BLaER1 (cell line): ENCODE results near the gene SH3TC1.

ENCODE experiments used
- H3K27ac ChIP-seq: shearing (Covaris generic); formaldehyde crosslinking; 2 replicates; pipeline ENCODE4 v1.8.1; 2022
- H3K27me3 ChIP-seq: shearing (Covaris generic); formaldehyde crosslinking; 2 replicates; pipeline ENCODE4 v1.8.1; 2022
- H3K36me3 ChIP-seq: shearing (Covaris generic); formaldehyde crosslinking; 2 replicates; pipeline ENCODE4 v1.8.1; 2022
- H3K4me1 ChIP-seq: shearing (Covaris generic); formaldehyde crosslinking; 2 replicates; pipeline ENCODE4 v1.8.1; 2022
- H3K4me2 ChIP-seq: shearing (Covaris generic); formaldehyde crosslinking; 2 replicates; pipeline ENCODE4 v1.8.1; 2022
- H3K4me3 ChIP-seq: shearing (Covaris generic); formaldehyde crosslinking; 2 replicates; pipeline ENCODE4 v1.8.1; 2022
- H3K9ac ChIP-seq: shearing (Covaris generic); formaldehyde crosslinking; 2 replicates; pipeline ENCODE4 v1.8.1; 2022
- H3K9me3 ChIP-seq: shearing (Covaris generic); formaldehyde crosslinking; 2 replicates; pipeline ENCODE4 v1.8.1; 2022
- H4K20me1 ChIP-seq: shearing (Covaris generic); formaldehyde crosslinking; 2 replicates; pipeline ENCODE4 v1.8.1; 2022
- Cebpa-rat ChIP-seq: shearing (Covaris generic); IDR thresholded peaks from 2 replicates; pipeline ENCODE4 v1.8.1; 2022

SH3TC1 gene

DNA sequence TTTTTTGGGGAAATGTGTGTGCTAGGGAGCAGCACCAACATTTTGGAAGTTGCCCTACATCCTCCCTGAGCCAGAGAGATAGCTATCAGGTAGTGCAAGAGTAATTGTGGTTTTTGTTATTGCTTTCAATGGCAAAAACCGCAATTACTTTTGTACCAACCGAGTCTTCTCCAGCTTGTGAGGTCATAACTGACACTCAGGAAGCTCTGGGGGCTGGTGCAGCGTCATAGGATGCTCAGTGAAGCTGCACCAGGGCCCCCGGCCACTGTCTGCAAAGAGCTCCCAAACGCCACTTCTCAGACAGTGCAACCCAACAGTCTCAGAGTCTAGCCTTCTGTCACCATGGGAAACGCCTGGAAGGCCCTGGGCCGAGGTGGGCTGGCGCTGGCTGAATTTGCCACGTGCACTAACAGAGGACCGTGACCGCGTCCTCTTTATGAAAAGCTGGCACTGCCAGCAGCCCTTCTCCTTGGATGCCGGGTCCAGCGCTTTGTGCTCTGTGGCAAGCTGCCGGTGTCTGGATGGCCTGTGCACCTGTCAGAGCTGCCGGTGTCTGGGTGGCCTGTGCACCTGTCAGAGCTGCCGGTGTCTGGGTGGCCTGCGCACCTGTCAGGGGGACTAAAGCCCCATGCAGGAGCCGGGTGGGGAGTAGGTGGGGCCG is 19.4 kb downstream of the SH3TC1 start:
- peaks cover 93% of the 10 kb centered on the region for H3K36me3 ChIP-seq
- no peak overlapping the region for H3K9ac ChIP-seq
- no peaks in the 10 kb centered on the region for H3K9me3 ChIP-seq
- TF ChIP-seq Cebpa-rat = no peak
- no peak overlapping the region for H3K4me3 ChIP-seq
- no peak overlapping the region for H3K4me2 ChIP-seq
- H4K20me1 ChIP-seq = peaks cover 73% of the 10 kb centered on the region; the same call in 1 of the 2 replicates
- H3K27me3 ChIP-seq = no peaks in the 10 kb centered on the region
- H3K27ac ChIP-seq = no peak overlapping the region
- H3K4me1 ChIP-seq = peaks cover 43% of the 10 kb centered on the region

DNA sequence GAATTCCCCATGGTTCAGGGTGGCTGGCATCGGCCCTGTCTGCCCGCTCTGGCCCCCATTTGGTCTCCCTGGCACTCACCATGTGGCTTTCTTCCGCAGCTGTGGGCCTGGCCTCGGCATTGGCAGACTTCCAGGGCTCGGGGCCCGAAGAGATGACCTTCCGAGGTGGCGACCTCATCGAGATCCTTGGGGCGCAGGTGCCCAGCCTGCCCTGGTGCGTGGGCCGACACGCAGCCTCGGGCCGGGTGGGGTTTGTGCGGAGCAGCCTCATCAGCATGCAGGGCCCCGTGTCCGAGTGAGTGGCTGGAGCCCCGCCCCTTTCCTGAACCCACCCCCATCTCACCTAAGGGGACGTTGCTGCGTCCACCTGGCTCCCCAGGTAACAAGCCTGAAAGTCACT is 20.1 kb downstream of the SH3TC1 start:
- no peak overlapping the region for H3K4me2 ChIP-seq
- no peak overlapping the region for H3K4me3 ChIP-seq
- peaks cover 41% of the 10 kb centered on the region for H3K4me1 ChIP-seq
- no peak for TF ChIP-seq Cebpa-rat
- peaks cover 94% of the 10 kb centered on the region for H3K36me3 ChIP-seq
- H4K20me1 ChIP-seq = peaks cover 67% of the 10 kb centered on the region; the same call in 1 of the 2 replicates
- H3K27ac ChIP-seq = no peak overlapping the region
- H3K9ac ChIP-seq = no peak overlapping the region
- no peaks in the 10 kb centered on the region for H3K9me3 ChIP-seq
- H3K27me3 ChIP-seq = no peaks in the 10 kb centered on the region

DNA sequence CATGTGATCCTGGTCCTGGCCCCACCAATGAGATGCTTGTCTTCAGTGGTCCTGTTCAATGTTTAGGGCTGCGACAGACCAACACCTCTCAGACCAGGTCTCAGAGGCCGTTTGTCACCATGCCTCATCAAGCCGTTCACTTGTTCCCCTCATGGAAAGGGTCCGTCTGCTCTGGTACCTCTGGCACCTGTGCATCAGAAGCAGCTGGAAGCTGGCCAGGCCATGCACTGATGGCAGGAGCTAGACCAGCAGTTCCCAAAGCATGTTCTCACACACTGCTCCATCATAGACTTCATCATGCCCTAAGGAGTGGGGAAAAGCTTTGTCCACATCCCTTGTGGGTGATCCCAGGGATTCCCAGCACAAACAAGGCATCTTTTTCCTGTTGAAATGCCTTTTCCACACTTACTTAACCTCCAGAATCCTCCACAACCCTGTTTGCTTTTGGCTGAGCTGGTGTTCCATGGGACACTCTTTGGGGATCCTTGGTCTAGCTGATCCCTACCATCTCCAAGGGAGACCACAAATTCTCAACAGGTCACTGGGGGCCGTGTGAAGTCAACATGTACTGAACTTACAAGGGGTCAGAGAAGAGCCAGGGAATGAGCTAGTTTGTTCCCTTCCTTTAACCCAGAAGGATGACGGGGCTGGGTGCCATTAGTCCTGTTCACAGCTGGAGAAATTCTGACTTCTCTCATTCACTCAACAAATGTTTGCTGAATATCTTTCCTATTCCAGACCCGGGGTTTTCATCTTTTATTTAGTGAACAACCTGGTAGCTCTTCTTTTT is 21.8 kb downstream of the SH3TC1 start:
- no peak overlapping the region for H3K27ac ChIP-seq
- H3K9ac ChIP-seq = no peak overlapping the region
- no peaks in the 10 kb centered on the region for H3K9me3 ChIP-seq
- TF ChIP-seq Cebpa-rat = no peak
- H3K4me2 ChIP-seq = no peak overlapping the region
- peaks cover 42% of the 10 kb centered on the region for H3K4me1 ChIP-seq
- H3K27me3 ChIP-seq = no peaks in the 10 kb centered on the region
- no peak overlapping the region for H3K4me3 ChIP-seq
- H3K36me3 ChIP-seq = peaks cover 93% of the 10 kb centered on the region
- peaks cover 67% of the 10 kb centered on the region; the same call in 1 of the 2 replicates for H4K20me1 ChIP-seq

DNA sequence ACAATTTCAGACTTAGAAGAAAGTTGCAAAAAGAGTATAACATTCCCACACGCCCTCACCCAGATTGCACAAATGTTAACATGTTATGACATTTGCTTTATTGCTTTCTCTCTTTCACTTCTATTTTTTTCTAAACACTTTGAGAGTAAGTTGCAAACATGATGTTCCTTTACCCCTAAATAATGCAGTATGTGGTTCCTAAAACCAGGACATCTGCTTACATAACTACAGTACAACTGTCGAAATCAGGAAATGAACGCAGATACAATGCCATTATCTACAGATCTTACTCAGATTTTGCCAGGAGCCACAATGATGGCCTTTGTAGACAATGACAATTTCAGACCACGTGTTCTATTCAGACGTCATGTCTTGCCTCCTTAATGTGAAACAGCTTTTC is 22.4 kb downstream of the SH3TC1 start:
- peaks cover 48% of the 10 kb centered on the region for H3K4me1 ChIP-seq
- H3K27ac ChIP-seq = no peak overlapping the region
- H3K36me3 ChIP-seq = peaks cover 87% of the 10 kb centered on the region
- no peaks in the 10 kb centered on the region for H3K9me3 ChIP-seq
- H3K4me3 ChIP-seq = no peak overlapping the region
- no peak overlapping the region for H3K9ac ChIP-seq
- no peaks in the 10 kb centered on the region for H3K27me3 ChIP-seq
- no peak for TF ChIP-seq Cebpa-rat
- H4K20me1 ChIP-seq = peaks cover 62% of the 10 kb centered on the region; the same call in 1 of the 2 replicates
- no peak overlapping the region for H3K4me2 ChIP-seq

DNA sequence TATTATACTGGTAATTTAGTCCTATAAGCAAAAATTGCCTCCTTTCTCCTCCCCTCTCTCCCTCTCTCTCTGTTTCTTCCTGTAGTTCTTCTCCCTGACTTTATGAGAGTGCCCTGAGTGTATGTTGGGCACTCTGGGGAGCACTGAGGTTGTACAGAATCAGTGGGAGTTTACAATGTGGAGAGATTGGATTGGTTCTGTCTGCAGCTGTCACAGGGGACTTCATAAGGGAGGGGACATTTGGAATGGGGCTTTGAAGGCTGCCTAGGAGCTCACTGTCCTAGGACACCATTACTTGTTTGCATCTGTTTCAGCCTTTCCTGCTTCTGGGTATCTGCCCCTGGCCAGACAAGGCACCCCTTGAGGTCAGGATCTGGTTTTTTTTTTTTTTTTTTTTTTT is 22.9 kb downstream of the SH3TC1 start:
- Histone ChIP-seq H3K4me3 (no peak overlapping the region), H3K9me3 (no peaks in the 10 kb centered on the region), H3K27ac (no peak overlapping the region), H3K4me2 (no peak overlapping the region), H4K20me1 (peaks cover 61% of the 10 kb centered on the region; the same call in 1 of the 2 replicates), H3K9ac (no peak overlapping the region), H3K27me3 (no peaks in the 10 kb centered on the region), H3K36me3 (peaks cover 84% of the 10 kb centered on the region), H3K4me1 (peaks cover 53% of the 10 kb centered on the region)
- no peak for TF ChIP-seq Cebpa-rat

DNA sequence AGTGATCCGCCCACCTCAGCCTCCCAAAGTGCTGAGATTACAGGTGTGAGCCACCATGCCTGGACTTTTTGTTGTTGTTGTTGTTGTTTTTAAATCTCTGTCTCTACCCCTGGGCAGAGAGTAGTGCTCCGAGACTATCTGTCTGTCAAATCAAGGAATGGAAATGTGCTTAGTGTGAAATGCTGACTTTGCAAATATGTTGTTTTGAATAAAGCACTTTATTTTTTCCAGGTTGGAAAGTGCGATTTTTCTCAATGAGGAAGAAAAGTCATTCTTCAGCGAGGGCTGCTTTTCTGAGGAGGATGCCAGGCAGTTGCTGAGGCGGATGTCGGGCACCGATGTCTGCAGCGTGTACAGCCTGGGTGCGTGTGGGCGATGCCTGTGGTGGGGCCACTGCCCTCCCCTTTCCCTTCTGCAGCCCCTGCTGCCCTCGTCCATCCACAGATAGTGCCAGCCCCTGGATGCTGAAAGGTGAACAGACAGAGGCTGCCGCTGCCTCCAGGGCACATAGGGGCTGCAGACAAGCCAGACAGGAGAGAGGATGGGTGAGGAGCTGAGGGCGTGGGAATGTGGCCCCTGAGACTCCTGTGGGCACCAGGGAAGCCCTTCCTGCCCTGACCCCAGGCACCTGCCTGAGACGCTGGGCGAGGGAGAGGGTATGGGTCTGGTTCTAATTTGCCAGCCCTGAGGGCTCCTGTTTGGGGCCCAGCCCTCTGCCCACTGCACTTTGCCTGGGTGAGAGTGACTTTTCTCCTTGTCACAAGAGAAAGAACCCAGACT is 23.7 kb downstream of the SH3TC1 start:
- peaks cover 61% of the 10 kb centered on the region for H4K20me1 ChIP-seq
- no peak overlapping the region for H3K9ac ChIP-seq
- H3K9me3 ChIP-seq = no peaks in the 10 kb centered on the region
- no peak overlapping the region for H3K4me3 ChIP-seq
- H3K4me1 ChIP-seq = peaks cover 61% of the 10 kb centered on the region
- H3K27ac ChIP-seq = no peak overlapping the region
- H3K4me2 ChIP-seq = no peak overlapping the region
- H3K27me3 ChIP-seq = no peaks in the 10 kb centered on the region
- no peak for TF ChIP-seq Cebpa-rat
- peaks cover 84% of the 10 kb centered on the region for H3K36me3 ChIP-seq

DNA sequence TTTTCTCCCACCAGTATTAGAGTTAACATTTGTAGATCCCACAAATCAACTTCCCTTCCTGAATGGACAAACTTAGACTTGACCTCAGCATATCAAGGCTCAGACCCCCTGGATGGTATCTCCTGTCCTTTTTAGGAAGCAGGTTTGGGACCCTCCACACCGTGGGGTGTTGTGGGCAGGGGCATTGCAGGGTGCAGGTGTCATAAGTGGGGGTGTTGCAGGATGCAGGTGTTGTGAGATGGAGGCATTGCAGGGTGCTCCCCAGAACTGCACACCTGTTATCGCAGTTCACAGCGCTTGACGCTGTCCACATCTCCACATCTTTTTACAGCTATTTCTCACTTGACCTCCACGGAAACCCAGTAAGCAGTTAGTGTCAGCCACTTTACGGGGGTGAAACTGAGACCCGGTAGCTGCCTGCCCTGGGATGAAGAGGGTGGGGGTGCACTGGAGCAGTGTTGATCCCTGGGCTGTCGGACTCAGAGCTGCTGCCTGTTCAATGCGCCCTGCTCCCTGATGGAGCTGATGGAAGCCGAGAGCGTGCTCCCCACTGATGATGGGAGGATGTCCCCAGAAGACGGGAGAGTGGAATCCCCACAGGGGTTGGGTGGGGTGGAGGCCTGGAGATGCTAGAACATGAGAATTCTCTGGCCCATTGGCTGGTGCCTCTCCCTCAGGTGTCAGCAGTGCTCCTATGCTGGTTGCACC is 25.3 kb downstream of the SH3TC1 start:
- Histone ChIP-seq H3K4me3 (no peak overlapping the region), H3K4me2 (peak overlapping the region; percentile 89), H3K9ac (no peak overlapping the region), H4K20me1 (peaks cover 66% of the 10 kb centered on the region), H3K9me3 (no peaks in the 10 kb centered on the region), H3K27me3 (no peaks in the 10 kb centered on the region), H3K4me1 (peaks cover 77% of the 10 kb centered on the region), H3K36me3 (peaks cover 72% of the 10 kb centered on the region), H3K27ac (no peak overlapping the region)
- TF ChIP-seq Cebpa-rat = no peak

DNA sequence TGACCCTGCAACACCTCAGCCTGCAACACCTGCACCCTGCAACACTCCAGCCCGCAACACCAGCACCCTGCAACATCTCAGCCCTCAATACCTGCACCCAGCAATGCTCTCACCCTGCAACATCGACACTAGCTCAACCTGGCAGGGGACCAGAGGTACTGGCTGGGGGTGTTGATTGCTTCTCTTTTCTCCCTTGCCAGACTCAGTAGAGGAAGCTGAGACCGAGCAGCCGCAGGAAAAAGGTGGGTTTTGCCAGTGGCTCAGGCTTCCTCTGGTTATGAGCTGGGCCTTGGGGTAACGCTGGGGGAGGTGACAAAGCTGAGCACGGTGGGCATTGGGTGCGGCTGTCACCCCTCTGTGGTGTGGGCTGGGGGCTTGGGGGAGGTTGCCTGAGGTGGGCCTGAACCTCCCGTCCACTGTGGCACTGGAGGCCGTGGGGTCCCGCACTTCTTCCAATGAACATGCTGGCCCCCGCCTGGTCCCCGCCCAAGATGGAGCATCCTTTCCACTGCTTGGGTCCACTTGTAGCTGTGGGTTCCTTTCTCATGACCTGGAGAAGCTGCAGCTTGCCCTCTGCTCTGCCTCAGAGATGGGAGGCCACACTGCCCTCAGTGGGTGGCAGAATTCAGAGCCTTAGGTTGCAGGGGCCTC is 26.0 kb downstream of the SH3TC1 start:
- H3K9me3 ChIP-seq = no peaks in the 10 kb centered on the region
- no peak overlapping the region for H3K4me3 ChIP-seq
- H4K20me1 ChIP-seq = peaks cover 66% of the 10 kb centered on the region
- H3K36me3 ChIP-seq = peaks cover 65% of the 10 kb centered on the region
- peak overlapping the region; percentile 41; the same call in 1 of the 2 replicates for H3K9ac ChIP-seq
- no peak for TF ChIP-seq Cebpa-rat
- H3K27me3 ChIP-seq = no peaks in the 10 kb centered on the region
- peaks cover 84% of the 10 kb centered on the region for H3K4me1 ChIP-seq
- H3K27ac ChIP-seq = peak overlapping the region; percentile 37
- peak overlapping the region; percentile 89 for H3K4me2 ChIP-seq
